GM12874 (cell line): ENCODE results near the gene LRP4.

Experiments used
- TF ChIP-seq, protein P1 (sequence below): IDR thresholded peaks from 2 replicates; pipeline ENCODE4 v1.5.1; 2011; ENCODE audit warnings: low read depth, mild to moderate bottlenecking, control low read depth, low read length, moderate library complexity; ENCODE audit not compliant: insufficient read depth

The LRP4 gene

DNA sequence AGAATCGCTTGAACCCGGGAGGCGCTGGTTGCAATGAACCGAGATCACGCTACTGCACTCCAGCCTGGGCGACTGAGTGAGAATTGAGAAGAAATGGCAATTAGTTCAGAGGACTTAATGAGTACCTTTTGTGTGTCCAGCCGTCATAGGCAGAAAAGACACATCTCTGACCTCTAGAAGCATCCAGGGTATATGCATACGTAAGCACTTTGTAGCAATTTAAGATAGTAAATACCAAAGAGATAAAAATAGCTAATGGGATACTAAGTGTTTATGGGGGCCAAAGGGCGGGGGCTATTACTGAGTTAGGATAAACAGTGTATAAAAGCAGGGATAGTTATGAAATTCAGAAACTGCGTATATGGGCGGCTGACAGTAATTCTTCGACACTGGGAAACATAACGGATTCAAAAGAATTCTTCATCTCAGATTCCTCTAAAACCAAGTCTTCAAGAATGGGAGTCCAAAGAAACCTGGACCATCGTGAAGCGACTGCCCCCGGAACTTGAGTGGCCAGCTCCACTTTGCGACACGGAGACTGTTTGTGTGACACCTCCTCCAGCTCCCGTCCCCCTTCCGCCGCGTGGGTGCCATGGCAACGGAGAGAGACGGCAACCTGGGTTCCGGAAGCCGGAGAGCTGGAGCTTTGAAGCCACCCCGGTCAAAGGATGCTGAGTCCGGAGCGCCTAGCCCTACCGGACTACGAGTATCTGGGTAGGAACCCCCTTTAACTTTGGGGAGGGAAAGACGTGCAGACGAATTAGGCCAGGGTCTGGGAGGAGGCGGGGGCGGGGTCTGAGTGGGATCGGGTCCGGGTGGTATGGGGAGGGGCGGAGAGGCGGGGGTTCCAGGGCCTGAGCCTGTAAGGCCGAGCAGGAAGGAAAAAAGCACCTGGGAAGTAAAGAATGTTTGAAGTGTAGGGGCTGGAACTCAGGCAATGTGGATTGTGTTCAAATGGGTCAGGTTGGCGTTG lies 18.1 kb upstream of the LRP4 start, which contains the start of gene CSTPP1:
Gene CSTPP1, plus strand, starts transcription at position 624 of the 973 bp plus-strand sequence. Its CDS starts 45 bp downstream, at position 669.
- TF ChIP-seq, protein P1, sequence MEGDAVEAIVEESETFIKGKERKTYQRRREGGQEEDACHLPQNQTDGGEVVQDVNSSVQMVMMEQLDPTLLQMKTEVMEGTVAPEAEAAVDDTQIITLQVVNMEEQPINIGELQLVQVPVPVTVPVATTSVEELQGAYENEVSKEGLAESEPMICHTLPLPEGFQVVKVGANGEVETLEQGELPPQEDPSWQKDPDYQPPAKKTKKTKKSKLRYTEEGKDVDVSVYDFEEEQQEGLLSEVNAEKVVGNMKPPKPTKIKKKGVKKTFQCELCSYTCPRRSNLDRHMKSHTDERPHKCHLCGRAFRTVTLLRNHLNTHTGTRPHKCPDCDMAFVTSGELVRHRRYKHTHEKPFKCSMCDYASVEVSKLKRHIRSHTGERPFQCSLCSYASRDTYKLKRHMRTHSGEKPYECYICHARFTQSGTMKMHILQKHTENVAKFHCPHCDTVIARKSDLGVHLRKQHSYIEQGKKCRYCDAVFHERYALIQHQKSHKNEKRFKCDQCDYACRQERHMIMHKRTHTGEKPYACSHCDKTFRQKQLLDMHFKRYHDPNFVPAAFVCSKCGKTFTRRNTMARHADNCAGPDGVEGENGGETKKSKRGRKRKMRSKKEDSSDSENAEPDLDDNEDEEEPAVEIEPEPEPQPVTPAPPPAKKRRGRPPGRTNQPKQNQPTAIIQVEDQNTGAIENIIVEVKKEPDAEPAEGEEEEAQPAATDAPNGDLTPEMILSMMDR, result no peak

DNA sequence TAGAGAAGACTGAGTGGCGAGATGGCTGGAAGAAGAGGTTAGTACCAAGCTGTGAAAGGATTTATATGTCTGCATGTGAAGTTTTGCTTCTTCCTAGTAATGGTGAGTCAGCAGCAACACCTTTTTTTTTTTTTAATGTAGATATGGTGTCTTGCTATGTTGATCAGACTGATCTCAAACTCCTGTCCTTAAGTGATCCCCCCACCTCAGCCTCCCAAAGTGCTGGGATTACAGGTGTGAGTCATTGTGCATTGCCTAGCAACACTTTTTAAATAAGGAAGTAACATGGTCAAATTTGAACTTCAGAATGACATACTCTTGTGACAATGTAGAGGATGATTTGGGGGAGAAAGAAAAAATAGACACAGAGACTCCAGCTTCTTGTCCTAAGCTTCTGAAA lies 11.7 kb upstream of the LRP4 start:
- TF ChIP-seq, protein P1, result no peak

DNA sequence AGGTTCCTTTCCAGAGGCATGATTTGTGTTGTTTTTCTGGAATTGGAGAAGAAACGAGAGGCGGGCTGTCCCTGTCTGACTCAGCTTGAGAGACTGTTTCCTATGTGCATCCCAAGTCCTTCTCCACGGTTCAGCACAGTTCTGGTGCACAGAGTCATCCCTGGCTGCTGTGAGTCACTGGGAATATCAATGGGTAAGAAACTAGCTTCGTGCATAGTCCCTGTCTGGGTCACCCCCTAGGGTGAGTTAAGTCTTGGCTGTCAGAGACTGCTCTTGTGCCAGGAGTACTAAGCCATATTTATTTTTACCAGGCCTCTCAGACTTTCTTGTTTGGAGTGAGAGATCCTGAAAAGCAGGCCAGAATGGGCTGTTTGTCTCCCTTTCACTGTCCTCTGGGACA lies 2.4 kb upstream of the LRP4 start:
- TF ChIP-seq, protein P1, result no peak

DNA sequence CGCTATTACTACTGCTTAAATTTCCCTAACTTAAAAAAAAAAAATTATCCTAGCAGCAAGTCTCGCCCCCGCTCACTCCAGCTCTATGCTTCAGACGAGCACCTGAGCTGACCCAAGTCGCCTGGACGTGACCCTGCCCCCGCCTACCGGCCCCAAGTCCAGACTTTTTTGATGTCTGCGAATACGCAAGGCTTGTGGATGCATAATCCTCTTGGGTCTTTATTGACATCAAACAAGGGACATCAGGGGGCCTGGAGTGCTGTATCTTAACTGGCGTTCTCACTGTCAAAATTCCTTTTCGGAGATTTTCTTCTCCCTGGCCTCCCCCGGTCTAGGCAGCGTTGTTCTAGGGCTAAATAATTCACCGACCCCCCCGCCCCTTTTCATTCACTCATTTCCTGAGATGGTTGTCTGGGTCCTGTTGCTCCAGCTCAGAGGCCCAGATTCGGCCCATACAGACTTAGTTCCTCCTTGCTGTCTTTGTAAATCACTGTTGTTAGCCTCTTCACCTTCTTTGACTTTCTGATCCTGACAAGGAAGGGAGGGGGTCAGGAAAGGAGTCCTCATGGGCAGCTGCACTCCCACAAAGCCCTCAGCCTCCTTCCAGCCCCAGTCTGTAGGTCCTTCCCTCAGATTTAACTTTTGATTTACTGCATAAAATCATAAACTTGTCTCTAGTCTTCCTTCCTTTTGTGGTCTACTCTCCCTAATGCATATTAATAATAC lies 601 bp upstream of the LRP4 start:
- TF ChIP-seq, protein P1, result no peak

DNA sequence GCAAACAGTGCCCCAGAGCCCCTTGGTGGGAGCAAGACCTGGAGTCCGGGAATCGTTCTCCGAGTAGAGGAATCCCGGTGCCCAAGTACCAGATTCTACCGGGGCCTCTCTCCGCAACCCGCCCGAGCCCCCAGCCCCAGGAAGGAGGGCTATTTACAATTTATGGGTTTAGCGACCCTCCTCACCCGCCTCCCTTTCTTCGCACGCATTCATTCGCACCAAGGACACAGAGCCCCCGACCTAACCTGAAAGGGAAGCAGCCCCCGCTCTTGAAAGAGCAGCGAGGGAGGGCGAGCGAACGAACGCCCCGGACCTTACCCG lies 628 bp downstream of the LRP4 start:
- TF ChIP-seq, protein P1, result no peak

DNA sequence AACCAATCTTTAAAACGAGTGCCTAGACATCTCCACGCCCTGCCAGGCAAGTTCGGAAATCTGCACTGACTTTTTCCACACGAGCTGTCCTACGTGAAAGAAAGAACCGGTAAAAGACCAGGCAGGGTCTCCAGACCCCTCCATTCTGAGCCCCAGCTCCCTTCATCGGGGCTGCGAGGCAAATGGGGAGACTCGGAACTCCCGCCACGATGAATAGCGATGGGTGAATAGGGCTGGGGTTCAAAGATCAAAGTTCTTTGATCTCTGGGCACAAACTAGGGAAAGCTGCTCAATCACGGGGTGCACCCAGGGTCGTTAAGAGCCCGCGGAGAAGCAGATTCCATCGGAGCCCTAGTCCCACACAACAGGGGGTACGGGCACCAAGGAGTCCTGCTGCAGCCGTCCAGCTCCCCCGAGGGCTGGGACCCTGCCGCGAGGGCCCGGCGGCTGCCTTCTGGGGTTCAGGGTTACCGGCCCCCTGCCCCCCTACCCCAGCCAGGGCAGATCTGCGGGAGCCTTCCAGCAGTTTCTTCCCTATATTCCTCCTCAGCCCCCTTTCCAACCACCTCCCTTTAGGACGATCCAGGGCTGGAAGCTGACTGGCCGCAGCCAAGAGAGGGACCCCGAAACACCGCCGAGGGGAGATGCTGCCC lies 1.1 kb downstream of the LRP4 start:
- TF ChIP-seq, protein P1, result no peak
